HL-60 (cell line): ENCODE results near the gene RHOT2.

Experiments
- DNase-seq, 2 experiments: peaks; one replicate each; pipeline ENCODE4 v3.0.0-alpha.2; 2010 to 2020; ENCODE audit warnings: low read depth in 1 of 2, low spot score in 1 of 2
- H3K27ac ChIP-seq: fragments of 250-450 bp; sonication (Bioruptor Pico); replicated peaks from 2 replicates; pipeline ENCODE4 v1.5.1; 2020; ENCODE audit warnings: mild to moderate bottlenecking, moderate library complexity
- H3K27me3 ChIP-seq: fragments of 250-450 bp; sonication (Bioruptor Pico); 2 replicates; pipeline ENCODE4 v1.5.1; 2021; ENCODE audit warnings: mild to moderate bottlenecking, moderate library complexity; ENCODE audit not compliant: insufficient read depth, poor library complexity, severe bottlenecking
- H3K4me3 ChIP-seq: replicated peaks from 2 replicates; pipeline ENCODE4 v1.5.1; 2011; ENCODE audit warnings: mild to moderate bottlenecking, control low read depth, low read length; ENCODE audit not compliant: insufficient read depth
- GABPA ChIP-seq: IDR thresholded peaks from 2 replicates; pipeline ENCODE4 v1.6.1; 2012; ENCODE audit warnings: low read depth
- POLR2AphosphoS5 ChIP-seq: IDR thresholded peaks from 2 replicates; pipeline ENCODE4 v1.6.1; 2012; ENCODE audit warnings: low read depth
- SPI1 ChIP-seq: IDR thresholded peaks from 2 replicates; pipeline ENCODE4 v1.6.1; 2012; ENCODE audit warnings: low read depth, mild to moderate bottlenecking, borderline replicate concordance
- TF ChIP-seq, protein P1 (sequence below): IDR thresholded peaks from one replicate; pipeline ENCODE4 v1.5.1; 2011; ENCODE audit warnings: low read length, control low read depth, inconsistent platforms; ENCODE audit not compliant: insufficient read depth
- TF ChIP-seq, protein P2 (sequence below): IDR thresholded peaks from 2 replicates; pipeline ENCODE4 v1.6.1; 2012; ENCODE audit warnings: low read depth; ENCODE audit not compliant: insufficient replicate concordance

Gene RHOT2

DNA sequence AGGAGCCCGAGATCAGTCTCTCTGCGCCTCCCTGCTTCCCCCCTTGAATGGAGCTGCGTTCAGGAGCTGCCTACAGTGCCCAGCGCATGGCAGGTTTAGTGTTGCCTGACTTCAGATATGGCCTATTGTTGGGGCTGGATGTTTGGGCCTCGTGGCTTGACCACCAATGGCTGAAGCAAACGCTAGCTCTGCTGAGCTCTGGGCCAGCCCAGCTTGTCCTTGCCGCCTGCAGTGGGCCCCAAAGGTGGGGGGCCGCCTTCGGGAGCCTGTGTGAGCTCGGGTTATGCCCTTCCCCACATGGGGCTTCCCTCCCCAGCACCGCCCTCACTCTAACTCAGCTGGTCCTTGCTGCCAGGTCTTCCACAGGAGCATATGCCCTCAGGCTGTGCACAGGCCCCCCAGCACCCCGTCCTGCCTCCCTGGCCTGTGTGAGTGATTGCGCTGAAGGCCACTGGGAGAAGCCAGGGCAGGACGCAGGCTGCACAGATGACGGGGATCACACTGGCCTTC, 29.8 kb upstream of the RHOT2 start:
- no peak for DNase-seq
- TF ChIP-seq, protein P1, sequence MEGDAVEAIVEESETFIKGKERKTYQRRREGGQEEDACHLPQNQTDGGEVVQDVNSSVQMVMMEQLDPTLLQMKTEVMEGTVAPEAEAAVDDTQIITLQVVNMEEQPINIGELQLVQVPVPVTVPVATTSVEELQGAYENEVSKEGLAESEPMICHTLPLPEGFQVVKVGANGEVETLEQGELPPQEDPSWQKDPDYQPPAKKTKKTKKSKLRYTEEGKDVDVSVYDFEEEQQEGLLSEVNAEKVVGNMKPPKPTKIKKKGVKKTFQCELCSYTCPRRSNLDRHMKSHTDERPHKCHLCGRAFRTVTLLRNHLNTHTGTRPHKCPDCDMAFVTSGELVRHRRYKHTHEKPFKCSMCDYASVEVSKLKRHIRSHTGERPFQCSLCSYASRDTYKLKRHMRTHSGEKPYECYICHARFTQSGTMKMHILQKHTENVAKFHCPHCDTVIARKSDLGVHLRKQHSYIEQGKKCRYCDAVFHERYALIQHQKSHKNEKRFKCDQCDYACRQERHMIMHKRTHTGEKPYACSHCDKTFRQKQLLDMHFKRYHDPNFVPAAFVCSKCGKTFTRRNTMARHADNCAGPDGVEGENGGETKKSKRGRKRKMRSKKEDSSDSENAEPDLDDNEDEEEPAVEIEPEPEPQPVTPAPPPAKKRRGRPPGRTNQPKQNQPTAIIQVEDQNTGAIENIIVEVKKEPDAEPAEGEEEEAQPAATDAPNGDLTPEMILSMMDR, result no peak
- TF ChIP-seq, protein P2, sequence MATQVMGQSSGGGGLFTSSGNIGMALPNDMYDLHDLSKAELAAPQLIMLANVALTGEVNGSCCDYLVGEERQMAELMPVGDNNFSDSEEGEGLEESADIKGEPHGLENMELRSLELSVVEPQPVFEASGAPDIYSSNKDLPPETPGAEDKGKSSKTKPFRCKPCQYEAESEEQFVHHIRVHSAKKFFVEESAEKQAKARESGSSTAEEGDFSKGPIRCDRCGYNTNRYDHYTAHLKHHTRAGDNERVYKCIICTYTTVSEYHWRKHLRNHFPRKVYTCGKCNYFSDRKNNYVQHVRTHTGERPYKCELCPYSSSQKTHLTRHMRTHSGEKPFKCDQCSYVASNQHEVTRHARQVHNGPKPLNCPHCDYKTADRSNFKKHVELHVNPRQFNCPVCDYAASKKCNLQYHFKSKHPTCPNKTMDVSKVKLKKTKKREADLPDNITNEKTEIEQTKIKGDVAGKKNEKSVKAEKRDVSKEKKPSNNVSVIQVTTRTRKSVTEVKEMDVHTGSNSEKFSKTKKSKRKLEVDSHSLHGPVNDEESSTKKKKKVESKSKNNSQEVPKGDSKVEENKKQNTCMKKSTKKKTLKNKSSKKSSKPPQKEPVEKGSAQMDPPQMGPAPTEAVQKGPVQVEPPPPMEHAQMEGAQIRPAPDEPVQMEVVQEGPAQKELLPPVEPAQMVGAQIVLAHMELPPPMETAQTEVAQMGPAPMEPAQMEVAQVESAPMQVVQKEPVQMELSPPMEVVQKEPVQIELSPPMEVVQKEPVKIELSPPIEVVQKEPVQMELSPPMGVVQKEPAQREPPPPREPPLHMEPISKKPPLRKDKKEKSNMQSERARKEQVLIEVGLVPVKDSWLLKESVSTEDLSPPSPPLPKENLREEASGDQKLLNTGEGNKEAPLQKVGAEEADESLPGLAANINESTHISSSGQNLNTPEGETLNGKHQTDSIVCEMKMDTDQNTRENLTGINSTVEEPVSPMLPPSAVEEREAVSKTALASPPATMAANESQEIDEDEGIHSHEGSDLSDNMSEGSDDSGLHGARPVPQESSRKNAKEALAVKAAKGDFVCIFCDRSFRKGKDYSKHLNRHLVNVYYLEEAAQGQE, result no peak
- TF ChIP-seq GABPA (no peak), POLR2AphosphoS5 (no peak), SPI1 (no peak)
- H3K27me3 ChIP-seq, result no peaks in the 10 kb centered on the region
- no peak overlapping the region for H3K4me3 ChIP-seq
- no peak overlapping the region; the same call in 1 of the 2 replicates for H3K27ac ChIP-seq

DNA sequence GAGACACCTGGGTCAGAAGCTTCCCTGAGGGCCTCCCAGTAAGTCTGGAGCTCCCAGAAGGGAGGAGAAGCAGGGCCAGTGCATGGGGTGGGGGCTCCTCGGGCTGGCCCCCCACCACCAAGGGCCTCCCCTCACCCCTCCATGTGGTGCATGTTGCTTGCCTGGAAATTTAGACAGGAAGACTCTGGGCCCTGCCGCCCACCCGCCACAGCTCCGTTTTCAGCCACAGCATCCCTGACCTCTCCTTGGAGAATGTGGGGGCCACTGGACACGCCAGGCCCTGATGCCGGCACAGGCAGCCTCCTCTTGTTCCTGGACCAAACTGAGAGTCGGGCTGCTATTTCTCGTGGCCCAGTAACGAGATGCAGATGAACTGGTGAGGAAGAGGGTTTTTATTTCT, 29.1 kb upstream of the RHOT2 start:
- DNase-seq, result no peak
- no peak overlapping the region for H3K4me3 ChIP-seq
- H3K27ac ChIP-seq, result no peak overlapping the region
- no peak for TF ChIP-seq SPI1
- TF ChIP-seq, protein P1, result no peak
- TF ChIP-seq GABPA, result no peak
- TF ChIP-seq POLR2AphosphoS5, result no peak
- TF ChIP-seq, protein P2, result no peak
- no peaks in the 10 kb centered on the region for H3K27me3 ChIP-seq

DNA sequence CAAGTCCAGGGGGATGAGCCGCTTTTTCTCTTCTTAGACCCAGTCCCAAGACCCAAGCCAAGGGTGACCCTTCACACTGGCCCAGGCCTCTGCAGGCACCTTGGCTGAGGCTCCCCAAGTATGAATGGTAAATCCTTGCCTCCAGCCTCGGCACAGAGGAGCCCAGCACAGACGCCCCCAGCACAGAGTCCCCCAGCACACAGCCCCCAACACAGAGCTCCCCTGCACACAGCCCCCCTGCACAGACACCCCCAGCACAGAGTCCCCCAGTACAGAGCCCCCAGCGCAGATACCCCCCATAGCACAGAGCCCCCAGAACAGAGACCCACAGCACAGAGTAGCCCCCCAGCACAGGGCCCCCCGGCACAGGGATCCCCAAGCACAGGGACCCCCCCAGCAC, 27.3 kb upstream of the RHOT2 start:
- Histone ChIP-seq H3K4me3 (peak overlapping the region; percentile 68), H3K27ac (no peak overlapping the region), H3K27me3 (no peaks in the 10 kb centered on the region)
- no peak for TF ChIP-seq POLR2AphosphoS5
- no peak for TF ChIP-seq GABPA
- no peak for TF ChIP-seq SPI1
- TF ChIP-seq, protein P1, result no peak
- TF ChIP-seq, protein P2, result no peak
- no peak for DNase-seq
